Spleen (tissue), 11 donors: Measurements from ENCODE around the gene CAMK1D. TPM values are rescaled to one million over a fixed set of nuclear protein-coding genes. Genes with fewer than 3 reads are reported as not detected.

Experiments used
- DNase-seq: peaks from one replicate; pipeline ENCODE4 v3.0.0-alpha.2; 2020
- H3K27ac ChIP-seq, 8 donors: fragments of 200-600 bp; sonication (generic) in 7 of 8; 1 replicate in 4 of 8; 2 replicates in 4 of 8; pipeline versions ENCODE4 v1.5.0 to v1.8.0; 2016 to 2021; ENCODE audit warnings: inconsistent platforms in 4 of 8, mild to moderate bottlenecking in 4 of 8, moderate library complexity in 1 of 8
- H3K27me3 ChIP-seq, 7 donors: fragments of 200-600 bp; sonication (generic) in 6 of 7; replicated peaks in 1 of 7; 1 replicate in 4 of 7; 2 replicates in 3 of 7; pipeline versions ENCODE4 v1.5.0 to v1.8.0; 2016 to 2021; ENCODE audit warnings: inconsistent platforms in 3 of 7, mild to moderate bottlenecking in 1 of 7
- H3K36me3 ChIP-seq, 6 donors: fragments of 200-600 bp; sonication (generic) in 5 of 6; 1 replicate in 4 of 6; 2 replicates in 2 of 6; pipeline versions ENCODE4 v1.5.0 to v1.8.0; 2016 to 2021; ENCODE audit warnings: inconsistent platforms in 2 of 6
- H3K4me1 ChIP-seq, 6 donors: fragments of 200-600 bp; sonication (generic) in 5 of 6; 1 replicate in 3 of 6; 2 replicates in 3 of 6; pipeline versions ENCODE4 v1.5.0 to v1.8.0; 2016 to 2021; ENCODE audit warnings: inconsistent platforms in 3 of 6
- H3K4me3 ChIP-seq, 8 donors: fragments of 200-600 bp; sonication (generic) in 7 of 8; 1 replicate in 4 of 8; 2 replicates in 4 of 8; pipeline versions ENCODE4 v1.5.0 to v1.8.0; 2016 to 2021; ENCODE audit warnings: inconsistent platforms in 4 of 8, mild to moderate bottlenecking in 4 of 8, moderate library complexity in 2 of 8
- H3K9me3 ChIP-seq, 8 donors: fragments of 200-600 bp; sonication (generic) in 7 of 8; 1 replicate in 4 of 8; 2 replicates in 4 of 8; pipeline versions ENCODE4 v1.5.0 to v1.8.0; 2016 to 2021; ENCODE audit warnings: inconsistent platforms in 4 of 8
- POLR2A ChIP-seq, 3 donors: fragments of 450-650 bp; IDR thresholded peaks; one replicate each; pipeline ENCODE4 v1.5.1; 2017; ENCODE audit warnings: antibody characterized with exemption in 3 of 3, mild to moderate bottlenecking in 1 of 3
- POLR2AphosphoS5 ChIP-seq, 3 donors: sonication (generic); formaldehyde crosslinking; IDR thresholded peaks; one replicate each; pipeline ENCODE4 v1.5.1; 2017; ENCODE audit warnings: antibody characterized with exemption in 3 of 3
- WGBS, 5 donors: extraction: QIAGEN DNeasy Blood & Tissue Kit in 3 of 5; methylation state at CpG; one replicate each; pipeline versions ENCODE4 v1.1.5 to v1.1.7; 2013 to 2018; 5-methylcytosine and 5-hydroxymethylcytosine counted together
- intact Hi-C: fragments of 100-400 bp; cut with DNase I; formaldehyde crosslinking; loops from one replicate; pipeline ENCODE4 v1.15.0; 2023; ENCODE audit warnings: low total_unique reads
- polyA plus RNA-seq, 3 donors: library from polyadenylated mRNA; stranded (reverse); fragments of 200-250 nt; gene quantifications; one replicate each; pipeline ENCODE4 v1.2.1, GENCODE V29; 2013
- total RNA-seq, 7 donors: library from RNA; depleted of rRNA in 3 of 7; stranded (reverse); fragments of >200 nt in 3 of 7; fragmentation: NEBNext Ultra II Directional in 4 of 7; extraction: Animal tissue kit (Norgen Biotek cat#: 25700) in 4 of 7; gene quantifications; one replicate each; pipeline versions ENCODE4 v1.1.0 to v1.2.1, GENCODE V29; 2016 to 2021
- TF ChIP-seq, protein P1 (sequence below), 11 experiments: fragments of 200-600 bp in 7 of 11; fragments of 450-650 bp in 4 of 11; sonication (generic) in 4 of 11; IDR thresholded peaks in 8 of 11; conservative IDR thresholded peaks in 3 of 11; 1 replicate in 7 of 11; 2 replicates in 4 of 11; pipeline versions ENCODE4 v1.4.0 to v1.8.0; 2016 to 2021; ENCODE audit warnings: antibody characterized with exemption in 11 of 11, inconsistent platforms in 4 of 11, mild to moderate bottlenecking in 1 of 11
- donor health status: healthy with polysubstance abuse.
- donor health status: DM: no; HTN: no; CAD: no; lungs with moderate emphysema.
- donor health status: DM: no; HTN: no; CAD: no.
- donor health status: Bipolar disorder and iron deficiency.
- donor health status: healthy.
- donor health status: DM: no; HTN: no; CAD: no.
- donor health status: DM: yes; HTN: yes; CAD: no.

CAMK1D gene
- total and polyA plus RNA-seq, 10 donors = 6.8 to 34.5 (median 20.0) TPM

DNA sequence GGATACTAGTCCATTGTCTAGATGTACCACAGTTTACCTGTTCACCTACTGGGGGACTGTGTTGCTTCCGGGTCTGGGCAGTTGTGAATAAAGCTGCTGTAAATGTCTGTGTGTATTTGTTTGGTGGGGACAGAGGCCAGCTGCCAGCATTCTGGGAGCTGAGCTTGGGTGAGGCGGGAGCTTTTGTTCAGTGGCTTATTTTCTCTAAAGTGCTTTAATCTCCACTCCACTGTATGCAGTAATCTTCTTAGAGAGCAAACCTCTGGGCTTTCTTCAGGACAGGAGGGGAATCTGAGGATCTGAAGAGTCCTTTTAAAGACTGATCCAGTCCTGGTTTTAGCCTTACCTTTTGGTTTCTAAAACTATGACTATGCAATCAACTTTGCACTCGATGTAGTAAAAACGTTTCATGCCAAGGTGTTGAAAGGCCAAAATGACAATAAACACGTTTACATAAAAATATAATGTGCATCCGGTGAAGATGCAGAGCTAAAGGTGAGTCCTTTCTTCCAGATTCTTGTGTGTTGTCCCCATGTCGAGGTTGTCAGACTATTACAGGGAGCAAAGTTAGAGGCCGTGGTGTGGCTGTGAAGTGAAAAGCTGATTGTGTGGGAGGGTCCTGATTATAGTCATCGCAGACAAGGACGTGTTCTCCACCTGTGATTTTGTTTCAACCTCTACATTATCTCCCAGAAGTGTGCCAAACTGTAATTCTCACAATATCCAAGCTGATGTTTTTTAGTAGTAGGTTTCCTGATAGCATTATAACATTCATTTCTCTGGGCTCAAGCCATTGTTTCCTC lies 279.8 kb downstream of the CAMK1D start:
- TF ChIP-seq POLR2A (IDR thresholded peaks at IDR 0.05) = no peak
- TF ChIP-seq, protein P1, sequence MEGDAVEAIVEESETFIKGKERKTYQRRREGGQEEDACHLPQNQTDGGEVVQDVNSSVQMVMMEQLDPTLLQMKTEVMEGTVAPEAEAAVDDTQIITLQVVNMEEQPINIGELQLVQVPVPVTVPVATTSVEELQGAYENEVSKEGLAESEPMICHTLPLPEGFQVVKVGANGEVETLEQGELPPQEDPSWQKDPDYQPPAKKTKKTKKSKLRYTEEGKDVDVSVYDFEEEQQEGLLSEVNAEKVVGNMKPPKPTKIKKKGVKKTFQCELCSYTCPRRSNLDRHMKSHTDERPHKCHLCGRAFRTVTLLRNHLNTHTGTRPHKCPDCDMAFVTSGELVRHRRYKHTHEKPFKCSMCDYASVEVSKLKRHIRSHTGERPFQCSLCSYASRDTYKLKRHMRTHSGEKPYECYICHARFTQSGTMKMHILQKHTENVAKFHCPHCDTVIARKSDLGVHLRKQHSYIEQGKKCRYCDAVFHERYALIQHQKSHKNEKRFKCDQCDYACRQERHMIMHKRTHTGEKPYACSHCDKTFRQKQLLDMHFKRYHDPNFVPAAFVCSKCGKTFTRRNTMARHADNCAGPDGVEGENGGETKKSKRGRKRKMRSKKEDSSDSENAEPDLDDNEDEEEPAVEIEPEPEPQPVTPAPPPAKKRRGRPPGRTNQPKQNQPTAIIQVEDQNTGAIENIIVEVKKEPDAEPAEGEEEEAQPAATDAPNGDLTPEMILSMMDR (IDR thresholded peaks at IDR 0.05 in 8 of 11, conservative IDR thresholded peaks at IDR 0.05 in 3 of 11) = no peak
- TF ChIP-seq POLR2AphosphoS5 (IDR thresholded peaks at IDR 0.05) = no peak
- Histone ChIP-seq H3K9me3 (no peaks in the 10 kb centered on the region), H3K4me1 (peaks cover 0 to 8% (median 0%) of the 10 kb centered on the region in 6 donors), H3K27ac (no peak overlapping the region), H3K27me3 (no peaks in the 10 kb centered on the region), H3K4me3 (no peak overlapping the region), H3K36me3 (peaks cover 0 to 5% (median 0%) of the 10 kb centered on the region in 6 donors)
- no peak for DNase-seq
- WGBS, 5 donors = 67 to 72% (median 68%) methylated on average over 10 of the region's 10 CpGs
- intact Hi-C loops = no loop called here

DNA sequence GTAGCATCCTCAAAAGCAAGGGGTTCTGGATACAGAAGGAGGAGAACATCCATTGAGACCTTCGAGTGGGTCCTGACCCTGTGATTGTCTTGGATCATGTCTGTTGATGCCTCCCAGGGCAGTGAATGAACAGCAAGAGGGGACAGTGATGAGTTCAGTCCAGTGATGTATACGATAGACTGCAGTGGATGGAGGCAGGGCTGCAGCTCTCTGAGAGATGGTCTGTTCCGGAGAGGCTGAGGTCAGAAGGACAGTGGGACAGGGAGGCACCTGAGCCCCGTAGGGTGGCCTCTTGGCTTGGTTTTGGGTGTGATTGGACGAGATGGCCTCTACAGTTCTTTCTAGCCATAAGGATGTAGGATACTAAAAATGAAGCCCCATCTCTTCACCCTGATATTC lies 280.4 kb downstream of the CAMK1D start:
- 71 to 83% (median 76%) methylated on average over 5 of the region's 5 CpGs for WGBS, 5 donors
- Histone ChIP-seq H3K4me1 (peaks cover 0 to 8% (median 0%) of the 10 kb centered on the region in 6 donors), H3K27ac (no peak overlapping the region), H3K9me3 (no peaks in the 10 kb centered on the region), H3K27me3 (no peaks in the 10 kb centered on the region), H3K36me3 (peaks cover 0 to 5% (median 0%) of the 10 kb centered on the region in 6 donors), H3K4me3 (no peak overlapping the region)
- intact Hi-C loops = no loop called here
- TF ChIP-seq, protein P1 (IDR thresholded peaks at IDR 0.05 in 8 of 11, conservative IDR thresholded peaks at IDR 0.05 in 3 of 11) = no peak
- TF ChIP-seq POLR2AphosphoS5 (IDR thresholded peaks at IDR 0.05) = no peak
- no peak for TF ChIP-seq POLR2A (IDR thresholded peaks at IDR 0.05)
- no peak for DNase-seq

DNA sequence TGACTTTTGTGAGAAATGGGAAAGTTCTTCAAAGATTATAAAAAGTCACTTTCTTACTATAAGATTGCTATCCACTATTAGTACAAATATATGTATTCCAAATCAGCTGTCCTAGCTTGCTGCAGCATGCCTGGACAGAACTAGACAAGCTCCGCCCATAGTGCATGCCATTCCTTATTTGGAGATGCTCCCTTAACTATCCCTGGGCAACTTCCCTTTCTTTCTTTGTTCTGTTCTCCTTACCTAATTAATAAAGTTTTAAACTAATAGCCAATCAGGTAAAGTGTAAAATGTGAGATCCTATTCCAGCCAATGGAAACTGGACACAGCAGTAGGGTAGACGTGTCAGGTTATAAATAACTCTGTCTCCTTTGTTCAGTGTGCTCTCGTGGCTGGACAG lies 281.9 kb downstream of the CAMK1D start:
- WGBS, 5 donors = 76 to 94% (median 83%) methylated on average over 3 of the region's 3 CpGs
- no peaks in the 10 kb centered on the region for H3K9me3 ChIP-seq
- no peak for TF ChIP-seq POLR2A (IDR thresholded peaks at IDR 0.05)
- TF ChIP-seq, protein P1 (IDR thresholded peaks at IDR 0.05 in 8 of 11, conservative IDR thresholded peaks at IDR 0.05 in 3 of 11) = no peak
- TF ChIP-seq POLR2AphosphoS5 (IDR thresholded peaks at IDR 0.05) = no peak
- intact Hi-C loops = no loop called here
- no peaks in the 10 kb centered on the region for H3K27me3 ChIP-seq
- H3K4me3 ChIP-seq = no peak overlapping the region
- H3K36me3 ChIP-seq = peaks cover 0 to 5% (median 0%) of the 10 kb centered on the region in 6 donors
- peaks cover 0 to 8% (median 0%) of the 10 kb centered on the region in 6 donors for H3K4me1 ChIP-seq
- DNase-seq = no peak
- H3K27ac ChIP-seq = no peak overlapping the region

DNA sequence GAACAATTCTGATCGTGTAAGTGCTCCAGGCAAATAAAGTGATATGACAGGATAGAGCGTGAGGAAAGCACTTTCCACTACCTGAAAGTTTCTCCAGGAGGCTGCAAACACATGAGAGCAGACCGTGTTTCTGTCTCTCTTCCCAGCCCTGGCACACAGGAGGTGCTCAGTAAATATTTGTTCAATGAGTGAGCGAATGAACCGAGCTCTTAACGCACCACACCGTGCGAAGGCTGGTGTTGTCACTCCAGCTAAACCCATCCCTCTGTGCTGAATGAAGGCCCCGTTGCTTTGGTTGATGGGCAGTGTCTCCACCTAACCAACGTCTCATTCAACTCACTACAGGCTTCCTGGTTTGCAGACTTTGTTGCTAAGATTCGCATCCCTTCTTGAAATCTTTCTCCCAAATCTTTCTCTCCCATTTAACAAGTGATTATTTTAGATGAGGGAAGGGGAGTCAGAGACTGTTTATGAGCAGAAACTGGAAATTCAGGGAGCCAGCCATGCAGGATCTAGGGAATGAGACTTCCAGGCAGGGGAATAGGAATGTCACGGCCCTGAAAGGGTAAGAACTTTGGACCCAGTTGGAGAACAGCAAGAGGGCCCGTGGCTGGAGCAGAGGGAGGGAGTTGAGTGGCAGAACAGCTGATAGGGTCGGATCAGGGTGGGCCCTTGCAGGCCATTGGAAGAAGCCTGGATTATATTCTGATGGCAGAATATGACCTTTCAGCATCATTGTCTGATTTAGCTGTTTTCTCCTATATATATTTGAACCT lies 282.6 kb downstream of the CAMK1D start:
- intact Hi-C loops = no loop called here
- WGBS, 5 donors = 89 to 95% (median 93%) methylated on average over 14 of the region's 14 CpGs
- Histone ChIP-seq H3K27me3 (no peaks in the 10 kb centered on the region), H3K27ac (no peak overlapping the region), H3K9me3 (no peaks in the 10 kb centered on the region), H3K4me1 (peaks cover 0 to 8% (median 0%) of the 10 kb centered on the region in 6 donors), H3K4me3 (no peak overlapping the region), H3K36me3 (peaks cover 0 to 5% (median 0%) of the 10 kb centered on the region in 6 donors)
- TF ChIP-seq POLR2A (IDR thresholded peaks at IDR 0.05) = no peak
- no peak for TF ChIP-seq POLR2AphosphoS5 (IDR thresholded peaks at IDR 0.05)
- TF ChIP-seq, protein P1 (IDR thresholded peaks at IDR 0.05 in 8 of 11, conservative IDR thresholded peaks at IDR 0.05 in 3 of 11) = no peak
- no peak for DNase-seq
